A549 treated with ZK216348 at 1 μM for 4 hours (cell line): Measurements from ENCODE around the gene FAM237B. TPM values are rescaled to one million over a fixed set of nuclear protein-coding genes. Genes with fewer than 3 reads are reported as not detected.

Experiments used
- total RNA-seq: library from RNA; stranded (reverse); fragments of 200-300 nt; extraction: Qiagen RNA extraction; gene quantifications from 5 replicates; pipeline ENCODE4 v1.2.3, GENCODE V29; 2022; ENCODE audit warnings: low read depth

The FAM237B gene
- total RNA-seq, result not detected in 5 replicates

GRCh38 chr7:90320801-90321494 is at the start of gene FAM237B:
FAM237B (minus strand) TSS chr7:90321304; CDS start chr7:90319748, 1,556 bp downstream.

GRCh38 chr7:90346336-90347125 is 25.4 kb upstream of the FAM237B start, which contains the start of gene GTPBP10:
GTPBP10 (plus strand) TSS chr7:90346716; CDS start chr7:90346742, 26 bp downstream.

Other genes starting within 250 kb of the FAM237B start
- 13.1 to 14.5 TPM (median 13.4 TPM) in 5 replicates for gene STEAP1, start 166.8 kb downstream of the FAM237B start, total RNA-seq
- 3.1 to 5.4 TPM (median 3.8 TPM) in 5 replicates for gene STEAP2, start 109.6 kb downstream of the FAM237B start, total RNA-seq
- gene CFAP69, start 76.1 kb downstream of the FAM237B start, total RNA-seq, result 1.3 to 3.1 TPM (median 2.2 TPM) in 5 replicates
- gene GTPBP10, start 25.4 kb upstream of the FAM237B start, total RNA-seq, result 18.4 to 28.0 TPM (median 24.6 TPM) in 5 replicates
- gene CLDN12, start 82.2 kb upstream of the FAM237B start, total RNA-seq, result 16.8 to 34.8 TPM (median 27.5 TPM) in 5 replicates
- not detected in 5 replicates for gene PTTG1IP2, start 148.3 kb upstream of the FAM237B start, total RNA-seq